HG02885 (cell line): Measurements from ENCODE around the gene CAPN10.
"Not testable (repeated sequence)": the region's sequence is repeated elsewhere in the genome, so short reads cannot be mapped to it uniquely, and the experiment has no call there.

Experiments
- ATAC-seq: cut with Tn5 transposase; IDR thresholded peaks from one replicate; pipeline ENCODE4 v1.9.1; 2021; ENCODE audit warnings: mild to moderate bottlenecking; ENCODE audit not compliant: unreplicated experiment, poor library complexity

CAPN10 gene

DNA sequence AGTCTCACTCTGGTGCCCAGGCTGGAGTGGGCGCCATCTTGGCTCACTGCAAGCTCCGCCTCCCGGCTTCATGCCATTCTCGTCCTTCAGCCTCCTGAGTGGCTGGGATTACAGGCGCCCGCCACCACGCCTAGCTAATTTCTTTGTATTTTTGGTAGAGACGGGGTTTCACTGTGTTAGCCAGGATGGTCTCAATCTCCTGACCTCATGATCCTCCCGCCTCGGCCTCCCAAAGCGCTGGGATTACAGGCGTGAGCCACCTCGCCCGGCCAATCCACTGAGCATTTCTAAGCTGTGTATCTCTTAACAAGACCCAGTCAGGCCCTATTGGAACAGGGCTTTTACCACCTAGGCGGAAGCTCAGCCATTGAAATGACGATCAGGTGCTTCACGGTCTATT, 23.3 kb upstream of the CAPN10 start:
- ATAC-seq: not testable (repeated sequence)

DNA sequence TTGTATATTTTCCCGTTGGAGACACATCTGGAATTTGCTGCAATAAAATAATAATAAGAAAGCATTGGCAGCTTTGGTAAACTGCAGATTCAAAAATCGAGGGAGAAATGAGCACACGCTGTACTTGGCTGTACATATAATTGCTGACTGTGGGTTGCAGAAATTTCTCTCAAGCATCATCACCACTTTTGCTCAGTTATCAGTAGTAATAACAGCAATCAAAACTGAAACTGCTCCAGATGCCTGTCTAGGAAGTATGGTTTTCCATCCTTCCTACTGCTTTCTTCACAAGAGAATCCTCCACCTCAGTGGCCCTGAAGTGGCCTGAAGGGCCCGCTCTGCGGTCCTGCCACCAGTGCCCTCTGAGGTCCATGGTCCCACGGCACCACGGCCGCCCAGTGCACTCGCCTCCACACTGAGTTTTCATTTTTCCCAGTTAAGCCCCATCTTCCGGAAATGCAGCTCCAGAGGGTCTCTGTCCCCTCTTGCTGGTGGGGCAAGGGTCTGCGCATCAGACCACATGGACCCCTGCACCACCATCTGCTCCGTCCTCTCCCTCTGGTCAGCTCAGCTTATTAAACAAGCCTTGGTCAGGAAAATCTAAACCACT, 22.5 kb upstream of the CAPN10 start:
- ATAC-seq: no peak

DNA sequence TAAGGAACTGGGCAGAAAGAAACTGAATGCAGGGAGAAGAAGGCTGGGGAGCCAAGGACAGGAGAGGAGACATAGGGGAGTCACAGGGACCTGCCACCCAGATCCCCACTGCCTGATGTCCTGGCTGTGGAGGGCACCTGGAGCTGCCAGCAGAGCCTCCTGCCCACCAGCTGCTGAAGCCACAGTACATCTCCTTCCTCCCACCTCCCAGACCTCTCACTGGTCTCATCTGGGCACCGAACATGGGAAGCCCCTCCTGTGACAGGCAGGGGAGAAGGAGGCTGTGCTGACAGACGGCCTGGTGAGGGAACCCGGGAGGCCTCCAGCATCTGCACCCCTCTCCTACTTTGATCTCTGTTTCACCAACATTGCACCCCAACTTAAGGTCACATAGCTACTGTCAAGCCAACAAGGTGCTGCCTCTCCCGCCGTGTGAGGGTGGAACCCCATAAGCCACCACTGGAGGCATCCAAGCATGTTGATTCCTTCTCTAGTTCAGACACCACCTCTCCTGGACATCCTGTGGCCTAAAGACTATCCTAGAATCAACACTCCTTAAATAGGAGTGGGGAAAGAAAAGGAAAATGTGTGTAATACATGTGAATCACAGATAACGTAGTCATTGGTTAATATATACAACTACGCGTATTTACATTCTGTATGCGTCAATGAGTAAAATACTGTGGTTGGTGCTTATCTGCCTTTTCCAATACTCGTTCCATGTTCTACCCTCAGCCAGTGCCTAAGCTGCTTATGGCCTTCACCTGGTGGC, 21.8 kb upstream of the CAPN10 start:
- ATAC-seq: no peak

DNA sequence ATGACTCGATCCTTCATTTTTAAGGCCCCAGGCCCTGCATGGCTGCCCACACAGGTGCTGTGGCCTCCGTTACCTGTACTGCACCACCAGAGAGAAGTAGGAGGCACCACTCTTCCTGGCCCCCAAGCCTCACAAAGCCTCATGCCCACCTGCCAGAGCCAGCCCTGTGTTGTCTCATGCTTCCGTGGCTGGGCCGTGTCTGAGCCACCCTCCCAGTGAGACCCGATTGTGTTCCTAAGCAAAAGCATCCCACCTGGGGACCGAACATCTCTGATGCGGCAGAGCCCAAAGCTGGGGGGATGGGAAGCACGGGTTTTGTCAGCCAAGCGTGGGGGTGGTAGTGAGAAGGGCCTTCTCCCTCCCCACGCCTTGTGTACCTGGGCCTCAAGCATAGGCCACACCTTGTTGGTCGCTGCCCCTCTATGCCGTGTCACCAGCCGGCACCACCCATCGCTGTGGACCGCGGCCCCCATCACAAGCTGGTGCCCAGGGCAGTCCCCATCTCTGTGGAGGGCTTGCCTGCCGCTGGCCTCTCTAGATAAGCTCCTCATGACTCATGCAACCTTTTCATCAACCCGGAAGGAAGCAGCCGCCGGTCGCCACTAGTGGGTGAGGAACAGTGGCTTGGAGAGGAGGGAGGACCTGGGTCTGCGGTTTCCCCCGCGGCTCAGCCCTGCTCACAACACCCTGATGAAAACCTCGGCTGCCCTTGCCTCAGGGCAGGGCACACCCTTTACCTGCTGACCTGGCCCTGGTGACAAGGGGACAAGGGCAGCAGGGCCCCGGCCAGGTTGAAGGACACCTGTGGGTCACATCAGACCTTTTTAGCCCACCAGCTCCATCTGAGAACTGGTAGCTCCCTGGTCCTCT, 21.0 kb upstream of the CAPN10 start:
- ATAC-seq: peak; percentile 22

DNA sequence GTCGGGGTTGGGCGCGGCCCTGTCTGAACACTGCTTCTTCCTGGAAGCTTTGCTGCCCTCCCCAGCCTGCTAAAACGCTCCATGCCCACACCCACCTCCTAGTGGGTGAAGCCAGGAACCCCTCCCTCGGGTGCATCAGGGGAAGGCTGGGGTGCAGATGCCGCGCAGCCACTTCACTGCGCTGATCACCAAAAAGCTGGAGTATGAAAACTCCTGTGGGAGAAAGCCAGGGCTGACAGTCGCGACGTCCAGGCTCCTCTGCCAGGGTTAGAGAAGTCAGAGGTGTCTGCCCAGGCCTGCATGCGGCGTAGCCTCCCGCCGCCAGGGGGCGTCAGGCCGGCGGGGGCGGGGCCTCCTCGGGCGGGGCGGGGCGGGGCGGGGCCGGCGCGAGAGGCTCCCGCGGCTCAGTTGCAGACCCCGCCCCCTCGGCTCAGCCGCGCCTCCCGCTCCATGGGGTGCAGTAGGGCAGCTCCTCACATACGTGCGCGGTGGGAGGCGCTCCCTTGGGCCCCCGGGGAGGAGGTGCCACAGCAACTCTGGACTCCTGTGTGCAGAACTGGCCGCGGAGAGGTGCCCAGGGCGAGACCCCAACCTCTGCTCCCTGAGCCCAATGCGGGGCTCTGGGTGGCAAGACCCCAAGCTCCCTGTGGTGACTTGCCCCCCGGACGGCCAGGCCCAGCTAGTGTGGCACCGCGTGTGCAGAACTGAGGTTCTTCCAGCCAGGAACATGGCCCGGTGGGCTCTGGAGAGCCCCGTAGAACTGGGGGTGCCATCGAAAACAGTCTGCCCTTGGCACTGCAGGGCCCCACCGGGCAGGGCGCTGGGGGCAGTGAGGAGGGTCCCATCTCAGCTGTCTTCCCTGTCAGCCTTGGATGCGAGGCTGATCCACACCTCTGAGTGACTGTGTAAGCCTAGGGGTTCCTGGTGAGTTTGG, 20.1 kb upstream of the CAPN10 start:
- ATAC-seq: peak; percentile 56

DNA sequence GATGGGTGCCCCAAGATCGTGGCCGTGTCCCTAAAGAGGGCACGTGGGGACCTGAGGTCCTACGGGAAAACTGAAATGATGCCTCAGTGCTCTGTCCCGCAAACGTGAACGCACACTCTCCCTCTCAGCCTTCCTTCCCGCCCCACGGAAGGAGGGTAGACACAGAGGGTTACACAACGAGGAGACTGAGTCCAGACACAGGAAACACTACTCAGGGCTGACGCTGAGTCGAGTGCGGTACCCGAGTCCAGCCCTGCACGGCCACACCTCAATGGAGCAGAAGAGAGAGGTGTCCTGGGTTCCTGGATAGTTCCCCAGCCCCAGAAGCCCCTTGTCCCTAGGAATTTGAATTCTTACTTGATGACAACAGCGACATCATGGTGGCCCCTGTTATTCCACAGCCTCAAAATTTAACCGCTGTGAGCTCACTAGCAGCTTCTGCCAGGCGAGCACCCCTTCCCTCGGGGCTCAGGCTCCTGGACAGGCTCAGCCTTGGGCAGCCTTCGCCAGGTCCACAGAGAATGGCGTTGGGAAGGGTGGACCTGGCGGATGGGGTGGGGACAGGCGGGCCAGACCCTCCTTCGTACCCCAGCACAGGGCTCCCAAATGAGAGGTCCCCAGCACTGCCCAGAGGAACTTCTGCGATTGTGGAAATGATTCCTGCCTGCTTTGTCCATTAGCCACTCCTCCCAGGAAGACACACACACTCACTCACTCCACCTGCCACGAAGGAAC, 19.2 kb upstream of the CAPN10 start:
- no peak for ATAC-seq

DNA sequence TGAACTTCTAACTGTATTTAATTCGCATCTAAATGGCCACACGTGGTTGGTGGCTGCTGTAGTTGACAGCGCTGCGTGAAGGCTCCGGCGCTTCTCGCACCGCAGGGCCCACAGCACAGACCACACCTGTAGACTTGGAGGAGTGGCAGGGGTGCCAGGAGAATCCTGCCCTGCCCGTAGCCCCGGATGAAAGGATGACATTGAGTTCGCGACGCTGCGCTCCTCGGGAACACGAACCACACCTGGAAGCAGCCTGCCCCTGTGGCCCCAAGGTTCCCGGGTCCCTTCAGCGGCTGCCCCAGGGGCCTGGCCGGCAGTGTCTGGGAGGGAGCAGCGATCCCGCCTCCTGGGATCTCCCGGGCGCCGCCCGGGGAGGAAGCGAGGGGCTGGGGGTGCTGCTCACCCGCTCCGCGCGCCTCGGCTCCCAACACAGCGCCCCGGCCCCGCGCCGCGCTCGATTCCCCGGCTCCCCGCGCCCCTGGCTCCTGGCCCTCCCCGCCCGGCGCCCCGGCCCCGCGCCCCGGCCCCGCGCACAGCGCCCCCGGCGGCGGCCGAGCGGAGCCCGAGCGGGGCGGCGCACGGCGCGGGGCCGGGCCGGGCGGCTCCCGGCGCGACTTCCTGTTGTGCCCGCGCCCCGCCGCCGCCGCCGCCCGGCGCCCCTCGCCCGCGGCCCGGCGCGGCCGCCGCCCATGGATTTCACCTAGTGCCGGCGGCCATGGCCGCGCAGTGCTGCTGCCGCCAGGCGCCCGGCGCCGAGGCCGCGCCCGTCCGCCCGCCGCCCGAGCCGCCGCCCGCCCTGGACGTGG, 18.5 kb upstream of the CAPN10 start, which contains the start of gene RNPEPL1:
TSS of gene RNPEPL1 (plus strand) at position 613 of the 806 bp plus-strand sequence. CDS start at position 716, 103 bp downstream.
- peak; percentile 41 for ATAC-seq

DNA sequence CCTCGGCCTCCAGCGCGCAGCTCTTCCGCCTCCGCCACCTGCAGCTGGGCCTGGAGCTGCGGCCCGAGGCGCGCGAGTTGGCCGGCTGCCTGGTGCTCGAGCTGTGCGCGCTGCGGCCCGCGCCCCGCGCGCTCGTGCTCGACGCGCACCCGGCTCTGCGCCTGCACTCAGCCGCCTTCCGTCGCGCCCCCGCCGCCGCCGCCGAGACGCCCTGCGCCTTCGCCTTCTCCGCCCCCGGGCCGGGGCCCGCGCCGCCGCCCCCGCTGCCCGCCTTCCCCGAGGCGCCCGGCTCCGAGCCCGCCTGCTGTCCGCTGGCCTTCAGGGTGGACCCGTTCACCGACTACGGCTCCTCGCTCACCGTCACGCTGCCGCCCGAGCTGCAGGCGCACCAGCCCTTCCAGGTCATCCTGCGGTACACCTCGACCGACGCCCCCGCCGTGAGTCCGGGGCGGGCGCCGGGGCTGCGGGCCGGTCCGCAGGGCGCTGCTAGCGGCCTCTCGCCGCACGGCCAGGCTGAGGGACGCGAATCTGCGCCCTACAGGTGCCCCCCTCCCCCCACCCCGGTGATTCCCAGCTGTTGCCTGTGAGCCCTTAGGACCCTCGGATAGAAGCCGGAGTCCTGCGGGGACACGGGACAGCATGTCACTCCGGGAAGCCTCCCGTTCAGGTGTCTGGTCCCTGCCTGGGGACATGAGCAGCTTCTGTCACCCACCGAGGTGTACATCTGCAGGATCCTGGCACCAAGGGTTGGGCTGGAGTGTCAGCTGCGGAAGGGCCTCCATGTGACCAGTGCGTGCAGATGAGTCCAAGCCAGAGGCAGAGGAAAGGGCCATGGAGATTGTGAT, 17.6 kb upstream of the CAPN10 start:
- ATAC-seq: peak; percentile 24

DNA sequence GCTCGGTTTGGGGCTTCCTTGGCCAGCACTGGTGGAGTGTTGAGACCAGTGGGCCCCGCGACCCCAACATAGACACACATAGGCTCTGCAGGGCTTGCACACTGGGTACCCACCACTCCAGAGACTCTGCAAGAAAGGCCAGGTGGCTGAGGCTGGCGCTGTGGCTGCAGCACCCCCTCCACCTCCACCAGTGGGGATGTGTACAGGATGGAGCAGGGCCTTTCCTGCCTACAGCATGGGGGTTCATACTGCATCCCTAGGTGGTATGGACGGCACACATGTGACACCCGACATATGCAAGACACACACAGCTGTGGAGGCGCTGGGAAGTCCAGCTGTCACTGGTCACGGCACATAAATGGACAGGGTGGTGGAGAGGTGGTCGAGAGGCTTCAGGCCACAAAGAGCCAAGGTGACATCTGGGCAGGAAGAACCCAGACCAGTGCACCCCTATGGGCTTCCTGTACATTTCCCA, 17.0 kb upstream of the CAPN10 start:
- ATAC-seq: no peak

DNA sequence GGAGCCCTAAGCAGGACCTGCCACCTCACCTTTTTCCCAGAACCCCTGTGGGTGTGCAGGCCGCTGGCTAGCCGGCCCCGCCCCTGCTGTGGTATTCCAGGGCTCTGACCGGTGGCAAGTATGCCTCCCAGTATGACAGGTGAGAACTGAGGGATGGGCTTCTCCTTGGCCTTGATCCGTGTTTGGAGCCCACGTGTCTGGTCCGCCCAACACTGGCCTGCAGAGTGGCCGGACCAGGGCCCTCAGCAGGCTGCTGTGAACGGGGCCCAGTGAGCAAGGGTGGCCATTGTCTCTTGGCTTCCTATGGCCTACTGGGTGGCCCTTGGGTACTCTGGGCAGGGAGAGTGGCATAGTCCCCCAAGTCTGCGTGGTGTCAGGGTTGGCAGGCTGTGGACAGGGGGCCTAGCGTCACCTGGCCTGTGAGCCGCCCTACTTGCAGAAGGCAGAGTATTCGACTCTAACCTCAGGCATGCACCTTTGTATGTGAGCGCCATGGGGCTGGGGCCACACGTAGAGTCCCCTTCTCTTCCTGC, 16.5 kb upstream of the CAPN10 start:
- ATAC-seq: no peak

DNA sequence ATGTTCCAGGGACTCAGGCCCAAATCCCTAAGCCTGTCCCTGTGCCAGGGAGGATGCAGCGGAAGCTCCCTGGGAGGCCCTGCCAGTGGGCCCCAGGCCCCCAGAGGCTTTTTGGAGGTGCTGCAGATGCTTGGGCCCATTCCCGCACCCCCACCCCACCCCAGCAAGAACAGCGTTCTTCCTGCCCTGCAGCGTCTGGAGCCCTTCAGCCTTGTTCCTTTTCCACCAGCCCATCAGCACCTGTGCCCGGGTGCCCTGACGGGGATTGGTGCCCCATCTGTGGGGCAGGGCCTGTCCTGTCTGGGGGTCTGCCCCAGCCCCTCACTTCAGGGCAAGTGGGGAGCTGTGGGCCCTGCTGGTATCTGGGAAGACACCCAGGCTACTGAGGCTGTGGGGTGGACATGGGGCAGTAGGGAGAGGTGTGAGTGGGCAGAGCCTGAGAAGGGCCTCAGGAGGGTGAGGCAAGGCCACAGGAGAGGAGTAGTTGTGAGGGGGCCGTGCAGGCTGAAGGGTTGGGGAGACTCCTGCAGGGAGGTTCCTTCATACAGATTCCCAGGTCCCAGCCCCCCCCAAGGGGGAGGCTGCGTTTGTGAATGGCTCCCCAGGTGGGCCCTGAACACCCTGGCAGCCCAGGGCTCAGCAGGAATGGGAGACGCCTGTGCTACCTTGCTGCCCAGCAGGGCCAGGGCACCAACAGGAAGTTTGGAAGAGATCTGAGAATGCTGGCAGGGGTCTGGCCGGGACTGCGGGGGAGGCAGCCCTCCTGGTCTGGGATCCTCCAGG, 15.8 kb upstream of the CAPN10 start:
- ATAC-seq: no peak

DNA sequence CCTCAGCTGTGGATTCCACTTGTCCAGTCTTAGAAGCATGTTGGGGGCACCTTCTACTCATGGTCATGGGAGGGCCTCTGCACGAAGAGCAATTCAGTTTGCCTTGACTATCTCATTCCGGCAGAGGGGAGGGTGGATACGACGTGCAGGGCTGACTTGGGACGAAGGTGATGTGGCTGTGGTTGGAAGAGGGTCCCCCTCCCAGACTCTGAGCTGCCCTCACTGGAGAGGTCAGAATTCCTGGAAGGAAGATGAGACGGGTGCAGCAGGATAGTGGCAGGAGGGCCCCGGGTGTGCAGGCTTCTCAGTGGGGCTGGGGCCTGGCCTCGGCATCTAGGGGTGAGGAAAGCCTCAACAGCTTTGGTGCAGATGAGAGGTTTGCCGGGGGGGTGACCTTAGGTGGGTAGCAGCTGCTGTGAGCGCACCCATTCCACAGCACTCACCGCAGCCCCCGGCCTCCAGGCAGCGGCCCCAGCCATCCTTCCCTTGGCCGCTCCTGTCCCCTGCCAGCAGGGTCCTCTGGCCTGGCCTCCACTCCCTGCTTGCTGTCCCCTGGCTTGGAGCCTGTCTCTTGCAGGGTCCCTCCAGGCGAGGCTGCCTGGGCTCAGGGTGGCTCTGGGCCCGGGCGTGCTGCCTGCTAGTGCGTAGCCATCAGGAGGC, 15.1 kb upstream of the CAPN10 start:
- ATAC-seq: no peak

DNA sequence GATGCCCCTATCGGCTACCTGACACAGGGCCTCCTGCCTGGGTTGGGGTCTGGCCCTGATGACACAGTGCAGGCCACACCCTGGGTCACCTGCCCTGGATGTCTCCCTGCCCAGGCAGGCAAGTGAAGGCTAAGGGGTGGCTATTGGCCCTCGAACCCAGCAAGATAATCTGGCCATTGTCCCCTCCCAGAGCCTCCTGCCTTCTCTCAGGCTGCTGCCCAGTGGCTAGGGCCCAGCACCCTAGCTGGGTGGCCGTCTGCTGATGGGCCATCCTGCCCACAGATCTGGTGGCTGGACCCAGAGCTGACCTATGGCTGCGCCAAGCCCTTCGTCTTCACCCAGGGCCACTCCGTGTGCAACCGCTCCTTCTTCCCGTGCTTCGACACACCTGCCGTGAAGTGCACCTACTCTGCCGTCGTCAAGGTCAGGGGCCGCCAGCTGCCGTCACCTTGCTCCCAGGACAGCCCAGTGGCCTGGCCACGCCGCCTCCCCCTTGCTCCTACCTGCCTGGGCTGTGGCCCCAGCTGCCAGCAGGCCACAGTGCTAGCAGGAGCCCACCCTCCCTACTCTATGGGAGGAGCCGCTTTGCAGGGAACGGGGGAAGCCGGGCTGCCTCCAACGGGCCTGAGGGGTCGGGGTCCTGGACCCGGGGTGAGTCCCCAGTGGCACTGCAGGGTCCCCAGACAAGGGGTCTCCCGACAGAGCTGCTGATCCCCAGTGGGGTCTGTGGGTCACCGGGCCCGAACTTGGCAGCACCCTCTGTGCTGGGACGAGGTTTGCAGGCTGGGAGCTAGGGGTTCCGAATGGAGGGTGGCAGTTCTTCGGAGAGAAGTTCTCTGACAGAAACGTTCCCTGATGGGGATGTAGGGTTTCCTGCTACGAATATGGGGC, 14.1 kb upstream of the CAPN10 start:
- ATAC-seq: no peak

DNA sequence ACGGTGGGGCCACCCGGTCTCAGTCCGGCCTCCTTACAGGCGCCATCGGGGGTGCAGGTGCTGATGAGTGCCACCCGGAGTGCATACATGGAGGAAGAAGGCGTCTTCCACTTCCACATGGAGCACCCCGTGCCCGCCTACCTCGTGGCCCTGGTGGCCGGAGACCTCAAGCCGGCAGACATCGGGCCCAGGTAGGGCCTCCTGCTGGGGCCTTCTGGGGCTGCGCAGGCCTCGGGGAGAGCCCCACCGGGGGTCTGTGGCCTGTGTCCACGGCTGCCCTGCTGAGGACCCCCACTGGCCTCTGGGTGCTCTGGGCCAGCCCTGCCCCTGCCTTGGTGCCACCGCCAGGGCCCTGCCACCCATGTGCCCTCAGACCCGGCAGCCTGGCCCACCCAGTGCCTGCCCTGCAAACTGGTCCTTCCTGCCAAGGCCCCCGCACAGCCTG, 13.4 kb upstream of the CAPN10 start:
- no peak for ATAC-seq
